Body of pancreas (tissue), 4 donors: ENCODE measurements around the gene SLA2. TPM values are rescaled to one million over a fixed set of nuclear protein-coding genes. Genes with fewer than 3 reads are reported as not detected.
A peak's percentile ranks its signal among the peaks of the same experiment; 100 is the strongest.

Source experiments
- ATAC-seq: fragments of 150-250 bp; one replicate; pipeline ENCODE4 v1.9.1; 2016
- DNase-seq, 4 donors: peaks; one replicate each; pipeline ENCODE4 v3.0.0-alpha.2; 2019
- H3K27ac ChIP-seq, 4 donors: fragments of 200-600 bp; sonication (generic); 1 replicate in 3 of 4; 2 replicates in 1 of 4; pipeline versions ENCODE4 v1.5.1 to v1.6.1; 2016 to 2019; ENCODE audit warnings: mild to moderate bottlenecking in 1 of 4, mixed read lengths in 1 of 4, moderate library complexity in 1 of 4
- H3K27me3 ChIP-seq, 2 donors: fragments of 200-600 bp; sonication (generic); one replicate each; pipeline ENCODE4 v1.6.0; 2016; ENCODE audit warnings: mild to moderate bottlenecking in 1 of 2
- H3K36me3 ChIP-seq, 2 donors: fragments of 200-600 bp; sonication (generic); replicated peaks in 1 of 2; 2 replicates each; pipeline ENCODE4 v1.5.1; 2016; ENCODE audit warnings: low read depth in 2 of 2; ENCODE audit not compliant: insufficient read depth in 1 of 2
- H3K4me1 ChIP-seq: fragments of 200-600 bp; sonication (generic); one replicate; pipeline ENCODE4 v1.6.0; 2016
- H3K4me3 ChIP-seq, 2 donors: fragments of 200-600 bp; sonication (generic); 1 replicate in 1 of 2; 2 replicates in 1 of 2; pipeline ENCODE4 v1.5.1; 2016 to 2019
- H3K9me3 ChIP-seq, 3 donors: fragments of 200-600 bp; sonication (generic); 1 replicate in 2 of 3; 2 replicates in 1 of 3; pipeline ENCODE4 v1.5.1; 2016
- POLR2A ChIP-seq, 3 donors: fragments of 450-650 bp; IDR thresholded peaks; one replicate each; pipeline ENCODE4 v1.6.1; 2016; ENCODE audit warnings: antibody characterized with exemption in 3 of 3, mild to moderate bottlenecking in 2 of 3
- WGBS, 2 donors: methylation state at CpG; one replicate each; pipeline ENCODE4 v1.1.5; 2017; 5-methylcytosine and 5-hydroxymethylcytosine counted together
- intact Hi-C: fragments of 100-400 bp; cut with DNase I; formaldehyde crosslinking; loops from one replicate; pipeline ENCODE4 v1.15.1; 2023
- total RNA-seq, 2 donors: library from RNA; depleted of rRNA; stranded (reverse); fragments of >200 nt; gene quantifications; one replicate each; pipeline ENCODE4 v1.1.0, GENCODE V29; 2016
- TF ChIP-seq, protein P1 (sequence below), 7 experiments: fragments of 450-650 bp in 4 of 7; fragments of 200-600 bp in 3 of 7; sonication (generic) in 3 of 7; IDR thresholded peaks; one replicate each; pipeline ENCODE4 v1.5.1; 2016 to 2019; ENCODE audit warnings: antibody characterized with exemption in 7 of 7

The SLA2 gene
- total RNA-seq, 2 donors from 2014 or later, result 1.0 TPM; not detected in 1

DNA sequence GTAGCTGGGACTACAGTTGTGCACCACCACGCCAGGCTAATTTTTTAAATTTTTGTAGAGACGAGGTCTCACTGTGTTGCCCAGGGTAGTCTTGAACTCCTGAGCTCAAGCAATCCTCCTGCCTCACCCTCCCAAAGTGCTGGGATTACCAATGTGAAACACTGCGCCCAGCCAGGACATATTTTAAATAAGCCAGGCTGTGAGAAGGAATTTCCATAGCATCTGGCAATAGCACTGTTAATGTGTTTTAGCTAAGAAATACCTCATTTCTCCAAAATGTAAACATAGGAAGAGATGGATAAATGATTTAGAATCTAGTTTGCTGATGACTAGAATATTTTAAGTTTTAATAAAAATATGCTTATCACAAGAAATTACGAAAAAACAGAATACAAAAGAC lies 27.0 kb upstream of the SLA2 start:
- no peaks in the 10 kb centered on the region for H3K36me3 ChIP-seq
- no peak for TF ChIP-seq POLR2A (IDR thresholded peaks at IDR 0.05)
- TF ChIP-seq, protein P1, sequence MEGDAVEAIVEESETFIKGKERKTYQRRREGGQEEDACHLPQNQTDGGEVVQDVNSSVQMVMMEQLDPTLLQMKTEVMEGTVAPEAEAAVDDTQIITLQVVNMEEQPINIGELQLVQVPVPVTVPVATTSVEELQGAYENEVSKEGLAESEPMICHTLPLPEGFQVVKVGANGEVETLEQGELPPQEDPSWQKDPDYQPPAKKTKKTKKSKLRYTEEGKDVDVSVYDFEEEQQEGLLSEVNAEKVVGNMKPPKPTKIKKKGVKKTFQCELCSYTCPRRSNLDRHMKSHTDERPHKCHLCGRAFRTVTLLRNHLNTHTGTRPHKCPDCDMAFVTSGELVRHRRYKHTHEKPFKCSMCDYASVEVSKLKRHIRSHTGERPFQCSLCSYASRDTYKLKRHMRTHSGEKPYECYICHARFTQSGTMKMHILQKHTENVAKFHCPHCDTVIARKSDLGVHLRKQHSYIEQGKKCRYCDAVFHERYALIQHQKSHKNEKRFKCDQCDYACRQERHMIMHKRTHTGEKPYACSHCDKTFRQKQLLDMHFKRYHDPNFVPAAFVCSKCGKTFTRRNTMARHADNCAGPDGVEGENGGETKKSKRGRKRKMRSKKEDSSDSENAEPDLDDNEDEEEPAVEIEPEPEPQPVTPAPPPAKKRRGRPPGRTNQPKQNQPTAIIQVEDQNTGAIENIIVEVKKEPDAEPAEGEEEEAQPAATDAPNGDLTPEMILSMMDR (IDR thresholded peaks at IDR 0.05), result no peak
- intact Hi-C loops, result no loop called here
- H3K4me3 ChIP-seq, result no peak overlapping the region
- DNase-seq (no peak), ATAC-seq (no peak)
- H3K4me1 ChIP-seq, result no peaks in the 10 kb centered on the region
- H3K27ac ChIP-seq, result no peak overlapping the region
- WGBS, 2 donors, result 91 to 95% methylated on average over 4 of the region's 4 CpGs
- H3K9me3 ChIP-seq, result no peaks in the 10 kb centered on the region
- no peaks in the 10 kb centered on the region for H3K27me3 ChIP-seq

DNA sequence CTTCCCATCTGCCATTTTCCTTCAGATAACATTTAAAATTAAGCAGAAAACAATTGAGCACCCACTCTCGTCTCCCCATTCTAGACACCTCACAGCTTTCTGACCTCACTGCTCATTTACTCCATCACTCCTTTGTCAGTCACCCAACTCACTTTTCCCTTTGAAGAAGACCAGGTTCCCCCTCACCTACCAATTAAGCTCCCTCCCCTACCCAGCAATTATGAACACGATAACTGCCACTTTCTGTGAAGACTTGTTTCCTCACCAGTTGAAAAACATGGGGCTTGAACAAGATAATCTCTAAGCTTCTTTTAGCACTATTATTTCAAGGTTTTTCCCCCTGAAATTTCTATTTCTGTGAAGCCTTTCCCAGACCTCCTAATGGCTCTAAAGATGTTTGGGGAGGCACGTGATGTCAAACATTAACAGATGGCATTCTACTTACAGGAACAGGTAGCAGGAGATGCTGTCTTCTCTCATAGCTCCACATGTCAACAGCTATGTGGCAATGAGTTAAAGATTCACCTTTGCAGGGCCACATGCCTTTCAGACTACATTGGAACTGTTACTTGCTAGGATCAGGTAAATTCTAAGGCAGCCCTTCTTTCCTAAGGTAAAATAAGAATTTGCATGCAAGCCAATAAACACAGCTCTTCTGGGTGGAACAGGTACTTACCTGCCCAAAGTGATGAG lies 24.8 kb upstream of the SLA2 start:
- H3K4me1 ChIP-seq, result no peaks in the 10 kb centered on the region
- no peaks in the 10 kb centered on the region for H3K9me3 ChIP-seq
- 77 to 92% methylated on average over 3 of the region's 3 CpGs for WGBS, 2 donors
- no peak for DNase-seq
- H3K36me3 ChIP-seq, result no peaks in the 10 kb centered on the region
- intact Hi-C loops, result no loop called here
- no peak overlapping the region for H3K27ac ChIP-seq
- no peaks in the 10 kb centered on the region for H3K27me3 ChIP-seq
- no peak overlapping the region for H3K4me3 ChIP-seq
- TF ChIP-seq POLR2A (IDR thresholded peaks at IDR 0.05), result no peak
- TF ChIP-seq, protein P1 (IDR thresholded peaks at IDR 0.05), result no peak
- no peak for ATAC-seq

DNA sequence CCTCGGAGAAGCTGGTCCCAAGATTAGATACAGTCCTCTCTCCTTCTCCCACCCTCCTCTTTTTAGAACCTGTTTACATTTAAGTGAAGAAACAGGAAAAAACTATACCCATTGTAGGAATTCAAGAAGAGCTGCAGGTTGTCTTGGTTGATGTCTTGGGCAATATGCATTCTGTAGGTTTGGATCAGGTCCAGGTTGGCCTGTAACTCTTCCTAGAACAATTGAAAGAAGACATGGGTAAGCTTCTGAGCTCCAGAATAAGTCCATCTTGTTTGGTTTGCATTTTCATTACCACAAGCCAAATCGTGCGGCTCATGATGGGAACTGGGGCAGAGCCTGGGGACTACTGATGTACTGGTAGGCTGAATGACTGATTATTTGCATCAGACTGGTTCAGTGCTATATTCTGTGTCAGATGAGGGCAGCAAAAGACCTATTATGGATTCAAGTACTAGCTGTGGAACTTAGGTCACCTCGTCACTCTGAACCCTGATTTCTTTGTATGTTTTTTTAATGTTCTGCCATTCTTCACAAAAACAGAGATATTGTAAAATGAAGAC lies 20.3 kb upstream of the SLA2 start:
- Histone ChIP-seq H3K9me3 (no peaks in the 10 kb centered on the region), H3K4me3 (no peak overlapping the region), H3K4me1 (no peaks in the 10 kb centered on the region), H3K36me3 (no peaks in the 10 kb centered on the region), H3K27me3 (no peaks in the 10 kb centered on the region), H3K27ac (no peak overlapping the region)
- intact Hi-C loops, result no loop called here
- DNase-seq, result peak in 1 of 4 donors; percentile 3
- no peak for TF ChIP-seq POLR2A (IDR thresholded peaks at IDR 0.05)
- TF ChIP-seq, protein P1 (IDR thresholded peaks at IDR 0.05), result peak in 2 of 7 experiments; percentile 23 to 29
- ATAC-seq, result no peak
- WGBS, 2 donors, result 63 to 81% methylated on average over 4 of the region's 4 CpGs

DNA sequence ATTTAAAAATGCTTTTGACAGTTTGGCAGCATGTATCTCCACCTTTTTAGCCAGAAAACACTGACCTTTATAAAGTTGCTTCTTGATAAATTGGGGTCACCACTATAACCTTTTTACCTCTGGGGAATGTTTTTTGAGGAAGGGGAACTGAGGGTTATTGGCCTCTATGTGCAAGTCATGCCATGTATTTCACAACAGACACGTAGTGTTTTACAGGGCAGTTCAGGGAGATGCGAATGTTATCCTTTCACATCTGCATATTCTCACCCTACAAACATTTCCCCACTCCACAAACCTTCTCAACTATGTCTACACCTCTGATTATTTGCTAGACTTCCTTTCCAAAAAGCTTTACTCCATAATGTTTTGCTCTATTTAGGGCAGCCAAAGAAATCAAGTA lies 17.0 kb upstream of the SLA2 start:
- Histone ChIP-seq H3K4me1 (no peaks in the 10 kb centered on the region), H3K27ac (no peak overlapping the region), H3K4me3 (no peak overlapping the region), H3K36me3 (no peaks in the 10 kb centered on the region), H3K27me3 (no peaks in the 10 kb centered on the region), H3K9me3 (no peaks in the 10 kb centered on the region)
- DNase-seq, result no peak
- TF ChIP-seq POLR2A (IDR thresholded peaks at IDR 0.05), result no peak
- TF ChIP-seq, protein P1 (IDR thresholded peaks at IDR 0.05), result no peak
- 68 to 98% methylated on average over 2 of the region's 2 CpGs for WGBS, 2 donors
- intact Hi-C loops, result no loop called here
- ATAC-seq, result no peak

DNA sequence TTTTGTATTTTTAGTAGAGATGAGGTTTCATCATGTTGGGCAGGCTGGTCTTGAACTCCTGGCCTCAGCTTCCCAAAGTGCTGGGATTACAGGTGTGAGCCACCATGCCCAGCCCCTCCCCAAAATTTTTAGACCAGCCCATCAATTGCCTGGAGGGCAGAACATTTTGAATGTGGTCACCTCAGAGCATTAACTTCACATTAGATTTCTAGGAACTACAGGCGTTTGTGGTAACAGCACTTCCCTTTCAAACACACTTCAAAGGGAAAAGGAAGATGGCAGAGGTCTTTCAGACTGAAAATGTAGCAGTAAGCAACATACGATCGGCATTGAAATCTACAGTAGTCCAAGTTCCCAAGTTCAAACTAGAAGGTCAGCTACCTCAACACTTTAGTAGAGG lies 12.3 kb upstream of the SLA2 start:
- Histone ChIP-seq H3K9me3 (no peaks in the 10 kb centered on the region), H3K4me1 (no peaks in the 10 kb centered on the region), H3K36me3 (peaks cover 0 to 4% of the 10 kb centered on the region in 2 donors), H3K27me3 (no peaks in the 10 kb centered on the region), H3K27ac (no peak overlapping the region), H3K4me3 (no peak overlapping the region)
- DNase-seq, result no peak
- ATAC-seq, result no peak
- intact Hi-C loops, result no loop called here
- TF ChIP-seq, protein P1 (IDR thresholded peaks at IDR 0.05), result no peak
- TF ChIP-seq POLR2A (IDR thresholded peaks at IDR 0.05), result no peak
- 78 to 89% methylated on average over 3 of the region's 3 CpGs for WGBS, 2 donors
